ENCODE data around the gene ARL15.
A peak's percentile ranks its signal among the peaks of the same experiment; 100 is the strongest.
"Not testable (repeated sequence)": the region's sequence is repeated elsewhere in the genome, so short reads cannot be mapped to it uniquely, and the experiment has no call there.

Gene ARL15

DNA sequence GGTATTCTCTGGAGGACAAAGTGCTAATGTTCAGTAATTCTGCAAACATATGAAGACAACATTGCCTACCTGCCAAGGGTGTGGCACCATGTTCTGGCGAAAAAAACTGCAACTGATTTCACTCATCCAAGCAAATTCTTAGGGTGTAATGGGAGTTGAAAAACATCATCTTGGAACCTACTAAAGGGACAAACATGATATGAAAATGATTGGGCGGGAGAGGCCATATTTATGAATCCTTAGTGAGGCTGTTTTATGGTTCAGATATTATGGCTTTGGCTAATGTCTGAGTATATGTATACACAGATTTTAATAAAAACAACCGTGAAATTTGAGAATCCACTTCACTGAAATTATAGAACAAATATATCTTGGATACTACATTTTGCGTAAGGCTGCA is 225.7 kb downstream of the ARL15 start:
- DNase-seq = no peak

DNA sequence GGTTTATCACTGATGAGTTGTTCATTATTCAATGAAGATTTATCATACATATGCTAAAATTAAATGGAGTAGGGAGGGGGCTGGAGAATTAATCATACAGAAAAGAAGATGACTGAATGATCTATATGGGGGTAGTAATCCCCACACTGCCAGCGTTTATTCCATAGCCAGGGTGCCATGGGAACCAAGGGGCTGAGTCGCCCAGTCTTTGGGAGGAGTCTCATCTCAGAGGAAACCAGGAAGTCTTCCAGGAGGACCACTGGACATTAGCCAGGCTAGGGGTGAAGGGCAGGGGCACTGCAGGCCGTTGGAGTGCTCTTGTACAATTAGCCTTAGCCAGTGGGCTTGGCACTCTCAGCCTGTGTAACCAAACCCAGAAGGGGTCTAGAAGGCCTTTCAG is 226.5 kb downstream of the ARL15 start:
- no peak for DNase-seq

DNA sequence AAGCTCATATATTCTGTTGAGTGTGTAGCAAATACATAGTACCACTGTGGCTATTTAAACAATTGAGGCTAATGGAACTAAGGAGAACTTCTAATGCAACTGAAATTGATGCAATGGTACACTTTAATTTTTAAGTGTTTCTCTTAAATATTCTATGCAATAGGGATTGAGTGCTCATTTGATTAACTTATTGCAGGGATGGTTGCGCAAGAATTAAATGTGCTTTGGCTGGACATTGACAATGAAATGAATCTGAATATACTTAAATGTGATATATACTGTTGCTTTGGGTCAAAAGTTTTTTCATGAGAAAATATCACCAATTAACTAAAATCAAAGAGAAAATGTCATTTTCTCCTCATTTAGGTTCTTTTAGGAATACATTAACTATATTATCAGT is 227.1 kb downstream of the ARL15 start:
- no peak for DNase-seq

DNA sequence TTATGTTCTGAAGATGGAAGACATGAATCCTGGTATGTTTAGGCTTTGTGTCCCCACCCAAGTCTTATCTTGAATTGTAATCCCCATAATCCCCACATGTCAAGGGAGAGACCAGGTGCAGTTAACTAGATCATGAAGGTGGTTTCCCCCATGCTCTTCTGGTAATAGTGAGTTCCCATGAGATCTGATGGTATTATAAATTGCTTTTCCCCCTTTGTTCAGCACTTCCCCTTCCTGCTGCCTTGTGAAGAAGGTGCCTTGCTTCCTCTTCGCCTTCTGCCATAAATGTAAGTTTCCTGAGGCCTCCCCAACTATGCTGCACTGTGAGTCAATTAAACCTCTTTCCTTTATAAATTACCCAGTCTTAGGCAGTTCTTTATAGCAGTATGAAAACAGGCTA is 229.0 kb downstream of the ARL15 start:
- DNase-seq = no peak

DNA sequence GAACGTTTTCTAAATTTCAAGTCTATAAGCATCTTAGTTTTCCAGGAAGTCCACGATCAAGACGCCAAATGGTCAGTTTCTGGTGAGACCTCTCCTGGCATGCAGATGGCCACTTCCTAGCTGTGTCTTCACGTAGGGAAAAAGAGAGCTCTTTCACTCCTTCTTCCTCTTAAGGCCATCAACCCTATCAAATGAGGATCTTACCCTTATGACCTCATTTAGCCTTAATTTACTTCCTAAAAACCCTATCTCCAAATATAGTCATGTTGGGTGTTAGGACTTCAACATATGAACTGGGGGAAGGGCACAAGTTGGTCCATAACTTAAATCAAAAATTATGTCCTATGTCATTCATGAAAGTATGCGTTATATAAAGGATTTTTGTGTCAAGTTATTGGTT is 229.5 kb downstream of the ARL15 start:
- no peak for DNase-seq

DNA sequence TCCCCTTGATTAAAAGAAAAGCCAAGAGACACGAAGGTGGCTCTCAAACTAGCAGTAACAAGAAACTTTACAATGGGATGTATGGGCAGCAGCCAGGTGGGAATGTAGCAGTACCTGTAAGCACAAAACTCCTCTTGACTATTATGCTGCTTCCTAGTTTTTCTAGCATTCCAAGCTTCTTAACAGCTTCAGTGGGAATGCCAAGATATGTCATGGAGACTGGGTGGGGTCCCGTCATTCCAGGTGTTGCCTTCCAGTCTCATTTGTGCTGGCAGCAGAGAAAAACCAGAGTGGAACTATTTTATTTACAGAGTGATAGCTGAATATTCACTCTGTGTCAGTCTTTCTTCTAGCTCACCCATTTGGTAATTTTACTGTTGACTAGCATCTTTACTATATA is 236.6 kb downstream of the ARL15 start:
- no peak for DNase-seq

DNA sequence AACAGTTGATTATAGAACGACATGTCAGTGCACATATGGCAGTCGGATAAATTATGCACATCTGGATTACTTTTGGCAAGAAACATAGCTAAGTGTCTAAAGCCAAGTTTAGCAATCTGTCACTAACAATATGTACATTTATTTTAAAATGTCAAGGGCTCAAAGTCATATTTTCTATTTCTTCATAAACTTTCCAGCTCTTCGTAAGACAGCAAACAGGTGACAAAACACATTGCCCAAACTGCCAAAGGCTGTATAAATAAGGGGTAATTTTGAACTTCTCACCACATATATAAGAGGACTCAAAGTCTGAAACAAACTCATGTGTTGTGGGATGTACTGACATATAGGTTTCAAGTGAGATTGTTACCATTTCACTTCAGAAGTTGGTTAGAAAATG is 237.2 kb downstream of the ARL15 start:
- DNase-seq = no peak

DNA sequence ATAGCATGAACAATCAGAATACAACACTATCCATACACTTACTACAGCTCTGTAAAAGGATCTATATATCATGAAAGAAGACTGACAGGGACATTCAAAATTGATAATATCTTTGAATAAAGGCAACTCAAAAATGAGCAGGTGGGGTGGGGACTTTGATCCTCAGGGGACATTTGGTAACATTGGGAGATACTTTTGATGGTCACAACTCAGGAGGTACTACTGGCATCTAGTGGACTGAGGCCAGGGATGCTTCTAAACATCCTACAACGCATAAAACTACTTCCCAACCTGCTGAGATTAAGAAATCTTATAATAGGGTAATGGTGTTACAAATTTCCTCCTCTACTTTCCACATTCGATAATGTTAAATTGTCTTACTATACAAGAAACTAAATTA is 243.9 kb downstream of the ARL15 start:
- DNase-seq = no peak

DNA sequence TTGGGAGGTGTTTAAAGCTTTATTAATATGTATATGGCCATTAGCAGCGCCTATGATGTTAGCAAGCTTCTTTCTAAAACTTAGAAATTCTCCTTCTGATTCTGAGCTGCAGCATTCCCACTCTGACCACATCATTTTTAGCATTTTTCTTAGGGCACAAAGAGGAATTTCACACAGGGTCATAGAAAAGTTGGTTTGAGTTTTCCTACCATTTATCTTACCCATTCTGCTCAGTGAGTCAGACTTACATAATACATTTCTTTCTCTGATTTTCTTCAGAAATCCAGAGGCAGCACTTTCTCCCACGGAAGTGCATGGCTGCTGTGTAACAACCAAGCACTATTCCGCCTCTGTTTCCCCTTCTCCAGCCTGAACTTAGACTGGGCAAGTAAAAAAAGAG is 246.6 kb downstream of the ARL15 start:
- no peak for DNase-seq

DNA sequence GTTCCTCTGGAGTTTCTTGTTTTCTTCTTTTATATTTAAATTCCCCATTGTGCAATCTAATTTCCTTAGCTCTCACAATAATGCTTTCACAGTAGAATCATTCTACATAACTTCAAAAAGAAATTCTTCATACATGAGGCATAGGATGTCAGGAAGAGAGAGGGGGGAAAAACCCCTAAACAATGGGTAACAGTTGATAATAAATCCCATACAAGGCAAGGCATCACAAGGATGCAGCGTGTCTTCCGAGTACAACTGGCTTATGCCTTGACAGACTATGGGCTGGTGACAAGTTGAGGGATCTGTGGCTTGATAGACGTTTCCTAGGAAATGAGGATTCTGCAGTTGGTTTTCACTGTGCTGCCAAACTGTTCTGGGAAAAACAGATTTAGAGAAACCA is 247.4 kb downstream of the ARL15 start:
- DNase-seq = no peak

DNA sequence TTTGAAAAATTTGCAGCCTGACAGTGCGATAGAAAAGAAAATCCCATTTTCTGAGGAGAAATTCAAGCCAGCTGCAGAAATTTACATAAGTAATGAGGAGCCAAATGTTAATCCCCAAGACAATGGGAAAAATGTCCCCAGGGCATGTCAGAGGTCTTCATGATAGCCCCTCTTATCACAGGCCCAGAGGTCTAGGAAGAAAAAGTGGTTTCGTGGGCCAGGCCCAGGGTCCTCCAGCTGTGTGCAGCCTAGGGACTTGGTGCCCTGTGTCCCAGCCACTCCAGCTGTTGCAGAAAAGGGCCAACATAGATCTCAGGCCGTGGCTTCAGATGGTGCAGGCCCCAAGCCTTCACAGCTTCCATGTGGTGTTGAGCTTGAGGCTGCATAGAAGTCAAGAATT is 249.5 kb downstream of the ARL15 start:
- DNase-seq = not testable (repeated sequence)

DNA sequence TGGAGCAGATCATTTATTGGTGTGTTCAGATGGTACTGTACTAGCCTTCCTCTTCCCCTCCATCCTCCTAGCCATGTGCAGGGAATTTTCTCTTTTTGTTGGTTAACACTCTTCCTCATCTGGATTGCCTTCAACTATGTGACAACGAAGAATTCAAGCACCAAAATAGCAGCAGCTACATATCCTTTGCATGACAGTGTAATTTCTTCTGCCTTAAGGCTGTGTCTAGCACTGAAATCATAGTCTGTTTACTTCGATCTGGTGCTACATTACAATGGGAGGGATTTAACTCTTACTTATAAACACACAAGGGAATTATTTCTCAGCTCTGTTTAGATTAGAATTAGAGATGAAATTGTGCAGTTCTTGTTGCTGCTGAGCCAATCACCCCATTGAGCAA is 260.4 kb downstream of the ARL15 start:
- no peak for DNase-seq

DNA sequence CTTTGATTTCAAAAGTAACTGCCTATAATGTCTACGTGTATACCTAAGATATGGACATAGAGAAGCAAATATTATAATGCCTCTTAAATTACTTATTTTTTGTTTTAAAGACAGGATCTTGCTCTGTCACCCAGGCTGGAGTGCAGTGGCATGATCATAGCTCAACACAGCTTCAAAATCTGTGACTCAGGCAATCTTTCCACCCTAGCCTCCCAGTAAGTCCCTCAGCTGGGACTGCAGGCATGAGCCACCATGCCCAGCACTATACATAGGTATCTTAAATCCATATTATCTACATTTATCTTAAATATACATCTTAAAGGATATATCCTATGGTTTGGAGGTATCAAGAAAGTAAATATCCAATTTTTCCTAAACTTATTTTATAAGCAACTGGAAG is 261.2 kb downstream of the ARL15 start:
- no peak for DNase-seq

DNA sequence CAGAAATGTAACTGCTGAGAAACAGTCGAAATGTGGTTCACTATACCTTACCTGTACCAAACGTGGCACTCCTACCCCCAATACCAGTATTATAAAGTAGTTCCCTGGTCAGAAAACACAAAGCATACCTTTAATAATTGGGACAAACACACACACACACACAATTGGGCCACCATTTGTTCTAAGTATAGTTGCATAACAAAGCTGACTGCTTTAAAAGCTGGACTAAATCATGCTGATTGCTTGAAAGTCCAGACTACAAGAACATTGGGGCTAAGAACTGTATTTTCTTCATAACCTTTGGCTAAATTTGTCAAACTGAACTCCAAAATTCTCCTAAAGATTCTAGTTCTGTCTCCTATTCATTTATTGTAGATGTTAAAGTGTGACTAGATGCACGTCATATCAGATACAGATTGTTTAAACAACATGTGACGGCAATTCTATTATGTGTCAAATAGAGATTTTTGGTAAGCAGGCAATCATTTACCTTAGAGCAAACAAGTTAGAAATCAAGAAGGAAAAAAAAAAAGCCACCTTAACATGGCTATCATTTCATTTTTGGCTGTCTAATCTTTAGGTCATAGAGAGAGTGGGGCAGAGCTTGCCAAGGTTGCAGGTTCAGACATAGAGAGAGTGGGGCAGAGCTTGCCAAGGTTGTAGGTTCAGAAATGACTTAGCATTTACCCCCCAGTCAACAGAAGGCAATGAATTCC is 265.1 kb downstream of the ARL15 start:
- no peak for DNase-seq

DNA sequence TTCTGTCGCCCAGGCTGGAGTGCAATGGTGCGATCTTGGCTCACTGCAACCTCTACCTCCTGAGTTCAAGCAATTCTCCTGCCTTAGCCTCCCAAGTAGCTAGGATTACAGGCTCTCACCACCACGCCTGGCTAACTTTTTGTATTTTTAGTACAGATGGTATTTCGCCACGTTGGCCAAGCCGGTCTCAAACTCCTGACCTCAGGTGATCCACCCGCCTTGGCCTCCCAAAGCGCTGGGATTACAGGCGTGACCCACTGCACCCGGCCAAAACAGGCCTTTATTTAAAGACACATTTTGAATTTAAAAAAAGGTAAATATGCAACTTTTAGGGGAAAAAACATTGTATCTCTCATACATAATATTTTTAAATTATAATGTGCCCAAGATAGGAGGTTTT is 266.1 kb downstream of the ARL15 start:
- not testable (repeated sequence) for DNase-seq

DNA sequence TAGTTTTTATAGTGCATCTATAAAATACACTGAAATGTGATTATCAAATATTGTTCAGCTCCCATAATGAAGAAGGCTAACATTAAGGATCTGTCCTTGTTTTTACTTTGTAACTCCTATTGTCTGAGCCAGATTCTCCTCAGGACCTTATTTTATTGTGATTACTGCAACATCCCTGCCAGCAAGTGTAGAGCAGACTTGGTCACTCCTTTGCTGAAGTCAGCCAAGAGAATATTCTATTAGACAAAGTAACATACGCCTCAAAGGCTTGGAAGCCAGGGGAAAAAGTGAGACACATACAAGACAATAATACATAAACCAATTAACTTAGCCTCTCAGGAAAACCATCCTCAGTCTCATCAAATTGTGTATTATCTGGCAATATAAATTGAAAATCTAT is 269.6 kb downstream of the ARL15 start:
- DNase-seq = no peak

DNA sequence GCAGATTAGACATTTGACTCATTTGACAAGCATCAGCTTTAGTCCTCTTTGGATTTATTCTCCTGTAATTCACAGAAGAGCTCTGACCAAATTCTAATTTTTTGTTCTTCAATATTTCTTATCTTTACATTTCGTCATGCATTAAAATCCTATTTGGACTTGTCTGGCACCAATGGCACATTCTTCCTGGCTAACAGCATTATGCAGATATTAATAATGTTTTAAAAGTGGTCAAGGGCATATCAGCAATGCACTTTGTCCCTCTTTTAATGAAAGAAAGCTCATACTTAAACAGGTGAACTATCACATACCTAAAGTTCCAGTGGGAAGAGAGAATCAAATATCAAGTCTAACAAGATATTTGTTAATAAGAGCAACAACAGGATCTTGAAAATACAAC is 270.4 kb downstream of the ARL15 start:
- DNase-seq = no peak

DNA sequence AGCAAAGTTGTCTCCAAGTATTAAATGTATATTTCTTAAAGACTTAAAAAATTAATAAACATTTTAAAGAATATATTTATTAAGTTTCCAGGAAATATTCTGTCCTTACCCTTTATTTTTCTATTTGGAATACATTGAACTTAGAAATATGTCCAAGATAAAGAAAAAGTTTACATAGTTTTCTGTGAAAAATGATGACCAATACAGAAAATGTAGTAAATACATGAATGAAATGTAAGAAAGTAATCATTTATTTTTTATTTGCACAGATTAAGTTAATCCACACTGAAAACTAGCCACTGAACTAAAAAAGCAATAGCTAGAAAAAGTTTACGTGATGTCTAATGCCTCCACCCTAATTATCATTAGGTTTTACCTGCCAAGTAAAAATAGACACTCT is 273.2 kb downstream of the ARL15 start:
- DNase-seq = no peak

DNA sequence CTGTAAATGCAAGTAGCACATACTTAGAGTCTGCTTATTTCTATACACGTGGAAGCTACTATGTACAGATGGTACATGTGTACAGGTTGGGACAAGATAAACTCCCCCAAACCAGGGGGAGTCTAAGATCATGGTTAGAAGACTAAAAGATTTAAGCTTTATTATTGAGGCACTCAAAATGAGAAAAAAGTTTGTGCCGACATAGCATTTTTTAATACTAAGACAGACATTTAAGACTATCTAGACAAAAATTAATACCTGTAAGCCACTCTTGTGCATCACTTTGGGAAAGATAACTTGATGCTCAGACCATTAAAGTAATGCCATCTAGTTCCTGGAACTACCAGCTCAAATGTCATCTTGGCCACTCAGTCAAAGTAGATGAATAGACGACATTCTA is 279.4 kb downstream of the ARL15 start:
- DNase-seq = no peak

DNA sequence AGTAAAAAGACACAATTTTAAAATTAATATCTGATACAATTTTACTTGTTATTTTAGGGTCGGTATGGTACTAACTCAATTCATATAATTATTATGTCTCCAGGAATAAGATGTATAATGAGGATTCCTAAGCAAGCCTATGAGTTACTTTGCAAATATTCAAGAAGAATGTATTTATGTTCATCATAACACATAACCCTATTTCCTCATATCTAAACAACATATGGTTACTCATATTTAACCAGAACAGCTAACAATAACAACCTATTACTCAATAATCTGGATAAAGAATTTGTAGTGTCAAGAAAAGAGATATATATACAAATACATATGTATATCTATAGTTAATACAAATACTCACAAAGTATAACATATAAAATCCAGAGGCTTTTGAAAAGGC is 285.9 kb downstream of the ARL15 start:
- DNase-seq = no peak

DNA sequence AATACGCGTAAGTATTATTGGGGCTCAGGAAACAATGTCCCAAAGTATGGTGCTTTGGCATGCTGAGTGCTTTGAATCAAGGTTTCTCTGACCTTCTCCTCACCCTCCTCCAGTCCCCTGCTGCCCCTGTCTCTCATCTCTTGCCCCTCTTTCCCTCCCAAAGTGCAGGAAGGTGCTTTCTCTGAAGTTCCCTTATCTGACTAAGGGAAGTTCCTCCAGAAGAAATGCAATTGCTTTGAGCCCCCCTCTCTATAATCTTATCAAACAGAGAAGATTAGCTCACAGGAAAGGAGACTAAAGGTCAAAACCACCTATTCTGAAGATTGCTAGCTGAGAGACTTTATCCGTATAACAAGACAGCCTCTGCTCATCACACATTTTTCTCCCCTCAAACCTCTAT is 288.1 kb downstream of the ARL15 start:
- no peak for DNase-seq

DNA sequence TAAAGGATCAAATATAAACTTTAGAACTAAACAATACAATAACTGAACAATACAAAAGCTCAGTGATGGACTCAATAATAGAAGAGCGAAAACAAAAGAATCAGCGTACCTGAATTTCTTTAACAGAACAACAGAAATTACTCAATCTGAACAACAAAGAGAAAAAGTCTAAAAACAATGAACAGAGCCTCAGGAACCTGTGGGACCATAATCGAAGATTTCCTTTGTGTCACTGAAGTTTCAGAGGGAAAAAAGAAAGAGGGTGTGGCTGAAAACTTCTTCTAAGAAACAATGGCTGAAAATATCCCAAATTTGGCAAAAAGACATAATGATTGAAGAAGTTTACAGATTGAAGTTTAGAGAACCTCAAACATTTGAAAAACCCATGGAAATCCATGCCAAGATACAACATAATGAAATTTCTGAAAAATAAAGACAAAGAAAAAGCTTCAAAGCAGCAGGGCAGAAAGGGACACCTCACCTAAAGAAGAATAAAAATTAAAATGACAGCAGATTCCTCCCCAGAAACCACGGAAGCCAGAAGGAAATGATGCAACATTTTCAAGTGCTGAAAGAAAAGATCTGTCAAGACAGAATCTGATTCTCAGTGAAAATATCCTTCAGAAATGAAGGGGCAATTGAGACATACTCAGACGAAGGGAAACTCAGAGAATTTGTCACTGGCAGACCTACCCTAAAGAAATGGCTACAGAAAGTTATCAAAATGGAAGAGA is 288.8 kb downstream of the ARL15 start:
- peak; percentile 56 for DNase-seq

DNA sequence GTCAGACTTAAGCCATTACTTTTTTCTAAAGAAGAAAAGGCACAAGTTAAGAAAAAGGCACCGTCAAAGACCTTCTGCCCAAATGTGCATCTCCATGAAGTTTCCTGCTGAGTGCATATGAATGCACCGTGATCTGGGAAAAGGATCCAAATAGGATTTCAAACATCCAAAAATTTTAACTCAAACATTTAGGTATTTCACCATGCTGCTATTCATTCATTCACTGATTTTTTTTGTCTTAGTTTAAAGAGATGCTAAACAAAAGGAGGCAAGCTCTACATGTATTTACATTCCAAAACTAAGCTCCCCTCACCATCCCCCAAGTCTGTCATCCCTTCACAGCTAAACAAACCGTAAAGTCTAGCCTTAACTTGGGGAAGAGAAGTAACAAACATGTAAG is 291.9 kb downstream of the ARL15 start:
- no peak for DNase-seq

DNA sequence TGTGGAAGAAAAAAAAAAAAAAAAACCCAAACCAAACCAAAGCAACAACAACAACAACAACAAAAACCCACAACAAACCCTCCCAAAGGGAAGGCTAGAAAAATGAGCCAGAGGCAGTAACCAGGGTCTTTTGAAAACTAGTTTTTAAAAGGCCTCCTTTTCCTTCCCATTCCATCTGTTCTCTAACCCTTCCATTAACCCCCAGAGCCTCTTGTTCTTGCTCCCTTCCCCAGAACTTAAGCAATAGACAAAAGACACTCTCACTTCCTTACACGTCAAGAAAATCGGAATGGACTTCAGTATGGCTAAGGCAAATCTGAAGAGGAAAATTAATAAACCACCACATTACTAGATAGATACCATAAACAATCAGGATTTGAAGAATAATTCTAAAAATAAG is 292.8 kb downstream of the ARL15 start:
- no peak for DNase-seq

Measured in activated CD4-positive, alpha-beta T cell treated with anti-CD3 and anti-CD28 coated beads, Interleukin-10, Interleukin-2, amounts not matched to agents 100 ng/mL and 50 ng/mL, durations not matched to agents 16 hours and 8 hours (primary cell).